Transverse colon (tissue), 4 donors: ENCODE results near the gene SLC25A23.
A peak's percentile ranks its signal among the peaks of the same experiment; 100 is the strongest.

ENCODE experiments used
- CTCF ChIP-seq, 5 experiments: fragments of 200-600 bp in 3 of 5; fragments of 450-650 bp in 2 of 5; sonication (generic) in 3 of 5; IDR thresholded peaks; 1 replicate in 2 of 5; 2 replicates in 3 of 5; pipeline ENCODE4 v1.5.1; 2016 to 2017; ENCODE audit warnings: antibody characterized with exemption in 5 of 5, inconsistent platforms in 3 of 5, mild to moderate bottlenecking in 2 of 5, moderate library complexity in 1 of 5
- EP300 ChIP-seq: sonication (generic); formaldehyde crosslinking; IDR thresholded peaks from one replicate; pipeline ENCODE4 v1.6.1; 2017; ENCODE audit warnings: antibody characterized with exemption, low read depth
- POLR2A ChIP-seq: fragments of 450-650 bp; IDR thresholded peaks from one replicate; pipeline ENCODE4 v1.6.1; 2016; ENCODE audit warnings: antibody characterized with exemption, mild to moderate bottlenecking, moderate library complexity
- POLR2AphosphoS5 ChIP-seq, 3 donors: sonication (generic); formaldehyde crosslinking; IDR thresholded peaks; one replicate each; pipeline ENCODE4 v1.6.1; 2016; ENCODE audit warnings: antibody characterized with exemption in 3 of 3

DNA sequence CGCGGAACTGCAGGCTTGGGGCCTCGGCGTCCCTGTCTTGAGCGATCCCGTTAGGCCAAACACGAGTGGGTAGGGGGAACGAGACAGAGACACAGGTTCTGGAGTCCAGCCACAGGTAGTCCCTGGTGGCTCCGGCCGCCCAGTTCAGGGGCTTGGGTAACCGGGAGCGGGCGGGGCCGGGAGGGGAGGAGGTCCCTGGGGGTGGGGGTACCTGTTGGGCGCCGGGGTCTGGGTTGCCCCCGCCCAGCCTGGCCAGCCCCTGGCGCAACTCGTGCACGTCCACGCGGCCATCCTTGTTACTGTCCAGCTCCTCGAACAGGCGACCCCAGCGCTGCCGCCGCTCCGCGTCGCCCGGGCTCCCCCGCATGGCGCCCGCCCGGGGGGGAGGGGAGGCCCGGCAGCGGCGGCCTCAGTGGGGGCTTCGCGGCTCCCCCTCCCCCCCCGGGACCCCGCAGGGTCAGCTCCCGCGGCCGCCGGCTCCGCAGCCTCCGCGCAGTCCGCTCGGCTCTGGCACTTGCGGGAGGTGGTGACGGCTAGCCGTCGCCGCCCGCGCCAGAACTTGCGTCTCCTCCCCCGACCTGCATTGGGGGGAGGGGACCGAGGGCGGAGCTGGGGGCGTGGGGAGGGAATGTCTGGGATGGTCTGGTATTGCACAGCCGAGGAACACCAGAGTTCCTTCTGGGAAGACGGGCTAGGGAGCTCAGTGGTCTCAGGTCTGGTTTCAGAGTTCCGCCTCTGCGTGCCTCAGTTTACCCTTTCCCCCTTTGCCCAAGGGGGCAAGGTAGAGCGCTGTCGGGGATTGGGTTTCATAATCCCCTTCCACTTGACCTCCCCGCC, at the start of gene SLC25A23:
- no peak for TF ChIP-seq CTCF (IDR thresholded peaks at IDR 0.05)
- TF ChIP-seq POLR2AphosphoS5 (IDR thresholded peaks at IDR 0.05) = peak in 2 of 3 donors; percentile 71 to 75
- TF ChIP-seq POLR2A = no peak
- no peak for TF ChIP-seq EP300
